Bone marrow (tissue), 2 donors: ENCODE measurements around the gene TLR6.
"Not testable (repeated sequence)": the region's sequence is repeated elsewhere in the genome, so short reads cannot be mapped to it uniquely, and the experiment has no call there.

Experiments used
- DNase-seq, 2 donors: peaks; one replicate each; lab custom pipeline; 2025; lab: John Stamatoyannopoulos, UW

The TLR6 gene

DNA sequence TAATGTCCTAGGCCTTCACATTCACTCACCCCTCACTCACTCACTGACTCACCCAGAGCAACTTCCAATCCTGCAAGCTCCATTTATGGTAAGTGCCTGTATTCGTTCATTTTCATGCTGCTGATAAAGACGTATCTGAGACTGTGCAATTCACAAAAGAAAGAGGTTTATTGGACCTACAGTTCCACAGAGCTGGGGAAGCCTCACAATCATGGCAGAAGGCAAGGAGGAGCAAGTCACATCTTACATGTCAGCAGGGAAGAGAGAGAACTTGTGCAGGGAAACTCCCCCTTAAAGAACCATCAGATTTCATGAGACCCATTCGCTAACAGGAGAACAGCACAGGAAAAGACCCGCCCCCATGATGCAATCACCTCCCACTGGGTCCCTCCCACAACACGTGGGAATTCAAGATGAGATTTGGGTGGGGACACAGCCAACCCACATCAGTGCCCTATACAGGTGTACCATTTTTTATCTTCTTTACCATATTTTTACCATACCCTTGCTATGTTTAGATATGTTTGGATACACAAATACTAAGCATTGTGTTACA is 33.8 kb downstream of the TLR6 start:
- DNase-seq: no peak

DNA sequence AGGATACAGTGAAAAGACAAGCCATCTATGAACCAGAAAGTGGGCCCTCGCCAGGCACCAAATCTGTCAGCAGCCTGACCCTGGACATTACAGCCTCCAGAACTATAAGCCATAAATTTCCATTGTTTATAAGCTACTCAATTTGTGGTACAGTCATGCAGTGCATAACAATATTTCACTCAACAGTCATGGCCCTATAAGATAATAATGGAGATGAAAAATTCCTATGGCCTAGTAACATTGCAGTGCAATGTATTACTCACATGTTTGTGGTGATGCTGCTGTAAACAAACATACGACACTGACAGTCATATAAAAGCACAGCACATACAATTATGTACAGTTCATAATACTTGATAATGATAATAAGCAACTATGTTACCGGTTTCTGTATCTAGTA is 34.9 kb downstream of the TLR6 start:
- no peak for DNase-seq

DNA sequence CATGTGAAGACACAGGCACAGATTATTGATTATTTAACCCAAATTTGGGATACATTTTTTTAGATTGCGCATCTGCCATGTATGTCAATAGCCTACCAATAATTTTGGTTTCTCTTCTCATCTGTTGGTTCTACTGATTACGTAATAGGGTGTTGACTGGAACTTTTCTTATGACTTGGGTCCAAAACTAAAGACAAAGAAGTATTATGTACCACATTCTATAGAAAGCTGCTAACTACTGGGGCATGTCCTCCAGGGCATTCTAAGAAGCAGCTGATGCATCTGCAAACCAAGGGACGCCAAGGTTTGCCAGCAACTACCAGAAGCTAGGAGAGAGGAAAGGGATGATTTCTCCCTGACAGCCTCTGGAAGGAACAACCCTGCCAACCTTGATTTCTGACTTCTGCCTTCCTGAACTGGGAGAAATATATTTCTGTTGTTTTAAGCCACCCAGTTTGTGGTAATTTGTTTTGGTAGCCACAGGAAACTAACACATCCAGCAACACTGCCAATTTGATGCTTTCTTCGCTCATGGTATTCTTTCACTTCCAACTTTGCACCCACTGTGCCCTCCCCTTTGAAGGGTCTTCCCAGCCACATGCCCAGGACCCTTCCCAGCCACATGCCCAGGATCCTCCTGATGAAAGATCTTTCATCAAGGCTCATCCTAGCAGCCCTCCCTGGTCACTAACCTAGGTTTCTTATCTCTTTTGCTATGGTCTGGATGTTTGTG is 36.1 kb downstream of the TLR6 start:
- no peak for DNase-seq

DNA sequence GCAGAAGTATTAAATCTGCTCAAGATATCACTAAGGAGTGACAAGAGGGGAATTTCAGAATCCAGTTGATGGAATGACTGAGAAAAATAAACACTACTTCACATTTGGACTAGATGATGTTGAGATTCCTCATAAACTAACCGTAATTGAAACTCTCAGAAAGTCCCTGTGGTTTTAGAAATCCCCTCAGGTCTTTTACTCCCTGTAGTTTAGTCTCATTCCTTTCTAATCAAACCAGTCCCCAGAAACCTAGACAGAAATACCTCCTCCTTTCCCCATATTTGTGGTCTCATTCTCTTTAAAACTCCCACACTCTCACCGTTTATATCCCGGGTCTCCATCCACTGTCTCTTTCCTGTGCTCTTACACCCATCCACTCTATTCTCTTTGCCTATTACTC is 37.0 kb downstream of the TLR6 start:
- no peak for DNase-seq

DNA sequence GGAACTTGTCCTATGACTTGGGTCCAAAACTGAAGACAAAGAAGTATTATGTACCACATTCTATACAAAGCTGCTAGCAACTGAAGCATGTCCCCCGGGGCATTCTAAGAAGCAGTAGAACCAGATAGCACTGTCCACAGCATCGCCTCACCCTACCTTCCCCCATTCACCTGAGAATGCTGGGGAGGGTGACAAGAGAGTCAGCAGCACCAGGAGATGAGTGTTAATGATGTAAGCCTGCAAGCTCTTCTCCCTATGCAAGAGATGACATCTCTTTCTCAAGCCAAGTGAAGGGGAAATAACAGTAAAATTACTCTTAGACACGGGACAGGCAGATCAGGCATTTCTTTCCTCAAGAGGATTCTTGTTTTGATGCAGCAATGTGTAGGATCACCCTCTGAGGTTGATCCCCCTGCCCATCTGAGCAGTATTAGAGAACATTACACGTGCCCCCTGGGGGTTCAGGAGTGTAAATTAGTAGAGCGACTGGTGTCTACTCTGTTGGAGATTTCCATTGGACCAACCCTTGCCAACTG is 38.1 kb downstream of the TLR6 start:
- DNase-seq: no peak

DNA sequence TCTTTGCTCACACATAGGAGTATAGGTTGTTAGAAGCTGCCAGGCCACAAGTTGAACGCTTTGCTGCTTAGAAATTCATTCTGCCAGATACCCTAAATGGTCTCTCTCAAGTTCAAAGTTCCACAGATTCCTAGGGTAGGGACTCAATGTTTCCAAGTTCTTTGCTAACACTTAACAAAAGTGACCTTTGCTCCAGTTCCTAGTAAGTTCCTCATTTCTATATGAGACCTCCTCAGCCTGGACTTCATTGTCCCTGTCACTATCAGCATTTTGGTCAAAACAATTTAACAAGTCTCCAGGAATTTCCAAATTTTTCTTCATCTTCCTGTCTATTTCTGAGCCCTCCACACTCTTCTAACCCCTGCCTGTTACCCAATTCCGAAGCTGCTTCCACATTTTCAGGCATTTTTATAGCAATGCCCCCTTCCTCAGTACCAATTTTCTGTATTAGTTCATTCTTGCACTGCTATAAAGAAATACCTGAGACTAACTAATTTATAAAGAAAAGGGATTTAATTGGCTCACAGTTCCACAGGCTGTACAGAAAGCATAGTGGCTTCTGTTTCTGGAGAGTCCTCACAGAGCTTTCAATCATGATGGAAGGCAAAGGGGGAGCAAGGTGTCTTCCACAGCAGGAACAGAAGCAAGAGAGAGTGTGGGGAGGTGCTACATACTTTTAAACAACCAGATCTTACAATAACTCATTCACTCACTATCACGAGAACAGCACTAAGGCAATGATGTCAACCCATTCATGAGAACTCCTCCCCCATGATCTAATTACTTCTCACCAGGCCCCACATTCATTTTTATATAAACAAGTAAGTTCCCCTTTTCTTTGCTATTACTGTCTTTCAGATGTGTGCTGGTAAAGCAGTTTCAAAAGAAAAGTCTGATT is 40.5 kb downstream of the TLR6 start:
- DNase-seq: peak in 1 of 2 donors; percentile 95

DNA sequence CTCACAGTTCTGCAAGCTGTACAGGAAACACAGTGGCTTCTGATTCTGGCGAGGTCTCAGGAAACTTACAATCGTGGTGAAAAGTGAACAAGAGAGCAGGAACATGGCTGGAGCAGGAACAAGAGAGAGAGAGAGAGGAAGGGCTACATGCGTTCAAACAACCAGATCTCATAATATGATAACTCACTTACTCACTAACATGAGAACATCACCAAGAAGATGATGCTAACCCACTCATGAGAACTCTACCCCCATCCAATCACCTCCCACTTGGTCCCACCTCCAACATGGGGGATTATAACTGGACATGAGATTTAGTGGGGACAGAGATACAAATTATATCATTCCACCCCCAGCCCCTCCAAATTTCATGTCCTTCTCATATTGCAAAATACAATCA is 42.2 kb downstream of the TLR6 start:
- no peak for DNase-seq

DNA sequence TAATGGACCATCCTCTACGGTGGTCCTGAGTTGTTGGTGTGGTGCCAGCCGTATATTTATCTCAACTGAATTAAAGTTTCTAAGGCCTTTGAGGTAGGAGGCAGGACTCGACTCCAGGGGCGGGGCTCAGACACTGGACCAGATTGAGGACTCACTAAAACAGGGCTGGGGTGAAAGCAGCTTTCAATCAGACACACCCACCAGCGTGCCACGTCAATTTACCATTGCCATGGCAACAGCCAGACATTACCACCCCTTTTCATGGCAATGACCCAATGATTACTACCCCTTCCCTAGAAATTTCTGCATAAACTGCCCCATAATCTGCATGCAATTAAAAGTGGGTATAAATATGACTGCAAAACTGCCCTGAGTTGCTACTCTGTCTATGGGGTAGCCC is 45.3 kb downstream of the TLR6 start:
- no peak for DNase-seq

DNA sequence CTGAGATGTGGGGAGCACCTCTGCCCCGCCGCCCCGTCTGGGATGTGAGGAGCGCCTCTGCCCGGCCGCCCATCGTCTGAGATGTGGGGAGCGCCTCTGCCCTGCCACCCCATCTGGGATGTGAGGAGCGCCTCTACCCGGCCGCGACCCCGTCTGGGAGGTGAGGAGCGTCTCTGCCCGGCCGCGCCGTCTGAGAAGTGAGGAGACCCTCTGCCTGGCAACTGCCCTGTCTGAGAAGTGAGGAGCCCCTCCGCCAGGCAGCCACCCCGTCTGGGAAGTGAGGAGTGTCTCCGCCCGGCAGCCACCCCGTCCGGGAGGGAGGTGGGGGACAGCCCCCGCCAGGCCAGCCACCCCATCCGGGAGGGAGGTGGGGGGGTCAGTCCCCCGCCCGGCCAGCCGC is 49.2 kb downstream of the TLR6 start:
- DNase-seq: not testable (repeated sequence)

DNA sequence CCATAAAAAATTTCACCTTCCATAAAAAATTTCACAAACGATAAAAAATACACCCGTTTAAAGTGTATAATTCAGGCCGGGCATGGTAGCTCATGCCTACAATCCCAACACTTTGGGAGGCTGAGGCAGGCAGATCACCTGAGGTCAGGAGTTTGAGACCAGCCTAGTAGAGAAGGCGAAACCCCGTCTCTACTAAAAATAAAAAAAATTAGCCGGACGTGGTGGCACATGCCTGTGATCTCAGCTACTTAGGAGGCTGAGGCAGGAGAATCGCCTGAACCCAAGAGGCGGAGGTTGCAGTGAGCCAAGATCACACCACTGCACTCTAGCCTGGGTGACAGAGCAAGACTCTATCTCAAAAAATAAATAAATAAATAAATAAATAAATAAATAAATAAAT is 50.4 kb downstream of the TLR6 start:
- not testable (repeated sequence) for DNase-seq

DNA sequence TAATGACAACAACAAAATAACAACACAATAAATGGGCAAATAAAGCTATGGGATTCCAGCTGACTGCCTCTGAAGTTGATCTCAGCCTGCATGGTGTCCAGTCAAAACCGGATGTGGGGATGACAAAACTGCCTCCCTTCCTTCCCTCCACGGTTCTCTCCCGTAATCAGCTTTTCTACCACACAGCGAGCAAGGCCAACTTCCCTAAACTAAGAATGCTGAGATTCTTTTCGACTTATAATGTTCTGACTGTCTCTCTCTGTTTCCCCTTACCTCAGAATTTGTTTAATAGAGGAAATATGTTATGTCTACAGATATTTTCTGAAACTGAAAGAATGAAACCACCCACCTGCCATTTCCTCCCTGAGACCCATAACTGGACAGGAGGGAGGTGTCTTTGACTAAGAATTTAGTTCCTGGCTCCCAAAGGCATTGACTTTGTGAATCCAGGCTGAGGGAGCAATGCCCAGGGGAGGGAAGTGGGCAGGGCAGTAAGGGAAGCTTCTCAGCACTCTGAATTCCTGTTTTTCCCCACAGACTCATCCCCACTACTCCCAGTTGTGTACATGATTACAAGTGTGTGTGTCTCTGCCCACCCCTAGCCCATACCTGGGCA is 51.0 kb downstream of the TLR6 start:
- peak in 1 of 2 donors; percentile 86 for DNase-seq

DNA sequence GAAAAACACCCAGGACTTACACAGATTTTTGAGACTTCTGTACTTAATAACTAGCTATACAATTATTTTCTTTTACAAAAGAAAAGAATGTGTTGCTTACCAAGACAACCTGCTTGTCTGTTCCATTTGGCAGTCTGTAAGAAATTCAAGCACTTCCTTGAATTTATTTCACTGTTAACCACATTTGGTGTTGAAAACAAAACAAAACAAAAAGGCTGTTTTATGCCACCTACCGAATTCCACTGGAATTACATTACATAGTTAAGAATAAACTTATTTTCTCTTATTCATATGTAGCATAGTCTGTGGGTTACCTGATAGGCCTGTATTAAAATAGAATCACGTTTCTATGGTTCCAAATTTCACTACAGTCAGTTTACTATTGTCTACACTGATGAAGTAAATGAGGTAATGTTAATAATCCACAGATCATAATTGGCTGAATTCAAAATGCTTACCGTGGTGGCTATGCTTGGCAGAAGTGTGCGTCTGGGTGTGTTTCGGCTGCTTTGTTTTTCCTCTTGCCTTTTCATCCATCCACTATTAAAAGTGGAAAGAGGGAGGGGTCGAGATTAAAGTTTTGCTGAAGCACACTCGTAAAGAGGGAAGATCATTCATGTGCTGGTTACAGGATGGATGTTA is 51.8 kb downstream of the TLR6 start, which contains the start of gene TLR1:
TSS of gene TLR1 (minus strand) at position 138 of the 642 bp plus-strand sequence. CDS start 5,960 bp downstream, outside the sequence.
- peak in 1 of 2 donors; percentile 74 for DNase-seq

DNA sequence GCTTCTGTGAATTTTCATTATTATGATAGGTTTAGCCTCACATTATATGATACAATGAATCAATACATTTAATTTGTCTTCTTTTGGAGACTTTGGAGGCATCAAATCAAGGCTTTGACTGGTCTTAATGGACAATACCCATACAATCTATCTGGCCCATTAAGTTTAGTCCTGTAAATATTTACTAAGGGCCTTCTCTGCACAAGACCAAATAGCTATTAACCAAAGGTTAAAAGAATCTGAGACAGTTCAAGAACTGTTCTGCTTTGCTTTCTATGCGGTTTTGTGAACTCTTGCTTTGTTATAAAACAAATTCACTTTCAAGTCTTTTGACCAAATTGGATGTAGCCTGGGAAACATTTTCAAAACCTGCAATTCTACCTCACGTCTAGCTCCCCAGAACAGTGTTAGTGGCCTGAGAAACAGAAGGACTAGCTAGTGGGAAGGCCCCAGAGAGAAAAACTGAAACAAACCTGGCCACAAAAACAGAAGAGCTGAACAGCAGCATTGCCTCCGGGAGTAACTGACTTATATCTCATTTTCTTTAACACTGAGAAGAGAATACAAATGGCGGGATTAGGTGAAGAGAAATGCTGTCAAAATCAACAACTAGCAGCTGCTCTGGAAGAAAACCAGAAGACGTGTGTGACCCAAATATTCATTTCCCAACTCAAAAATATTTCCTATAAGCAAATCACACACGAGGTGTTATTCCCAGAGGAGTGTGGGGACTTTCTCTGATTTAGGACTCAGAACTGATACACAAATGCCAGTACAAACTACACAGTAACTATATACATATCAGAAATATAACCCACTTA is 52.6 kb downstream of the TLR6 start:
- peak in 1 of 2 donors; percentile 46 for DNase-seq

DNA sequence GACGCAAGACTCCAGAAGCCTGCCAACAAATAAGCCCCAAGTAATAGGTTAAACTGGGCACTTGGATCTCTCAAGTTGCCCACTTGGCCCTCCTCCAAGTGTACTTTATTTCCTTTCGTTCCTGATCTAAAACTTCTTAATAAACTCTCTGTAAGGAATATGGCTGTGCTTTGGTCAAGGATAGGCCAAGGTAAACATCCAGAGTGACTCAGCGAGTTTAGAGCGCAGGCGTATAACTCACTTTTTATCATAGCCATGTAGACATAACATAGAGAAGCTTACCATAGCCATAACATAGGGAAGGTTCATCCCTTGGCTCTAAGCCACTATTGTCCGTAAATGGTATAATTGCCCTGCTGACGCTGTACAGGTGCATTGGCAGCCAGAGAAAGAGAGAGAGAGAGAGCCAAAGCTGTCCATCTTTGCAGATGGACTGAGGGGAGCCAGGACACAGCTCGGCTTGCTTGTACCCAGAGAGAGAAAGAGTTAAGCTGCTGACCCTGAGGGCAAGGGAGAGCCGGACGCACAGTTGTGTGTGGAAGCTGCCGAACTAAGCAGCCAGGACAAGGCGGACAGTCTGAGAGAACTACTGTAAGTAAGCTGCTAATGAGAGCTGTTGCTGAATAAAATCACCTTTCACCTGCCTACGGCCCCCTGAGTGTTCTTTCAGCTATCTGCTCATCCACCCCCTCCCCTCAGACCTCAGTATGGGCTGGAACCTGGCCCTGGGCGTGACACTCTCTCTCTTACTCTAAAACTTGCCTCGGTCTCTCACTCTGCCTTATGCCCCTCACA is 53.9 kb downstream of the TLR6 start:
- DNase-seq: no peak

DNA sequence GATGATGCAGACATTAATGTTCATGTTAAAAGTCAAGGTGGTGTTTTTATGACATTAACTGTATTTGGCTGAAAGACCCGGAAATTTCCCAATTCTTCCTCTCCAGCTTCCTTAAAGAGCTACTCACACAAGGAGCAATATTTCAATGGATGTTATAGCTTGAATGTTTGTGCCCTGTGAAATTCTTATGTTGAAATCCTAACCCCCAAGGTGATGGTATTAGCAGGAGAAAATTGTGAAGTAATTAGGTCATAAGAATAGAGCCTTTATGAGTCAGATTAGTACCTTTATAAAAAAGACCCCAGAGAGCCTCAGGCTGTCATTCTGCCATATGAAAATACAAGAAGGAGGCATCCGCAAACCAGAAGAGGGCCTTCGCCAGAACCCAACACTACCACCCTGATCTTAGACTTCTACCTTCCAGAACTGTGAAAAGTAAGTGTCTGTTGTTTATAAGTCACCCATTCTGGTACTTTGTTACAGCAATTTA is 55.6 kb downstream of the TLR6 start:
- DNase-seq: no peak

DNA sequence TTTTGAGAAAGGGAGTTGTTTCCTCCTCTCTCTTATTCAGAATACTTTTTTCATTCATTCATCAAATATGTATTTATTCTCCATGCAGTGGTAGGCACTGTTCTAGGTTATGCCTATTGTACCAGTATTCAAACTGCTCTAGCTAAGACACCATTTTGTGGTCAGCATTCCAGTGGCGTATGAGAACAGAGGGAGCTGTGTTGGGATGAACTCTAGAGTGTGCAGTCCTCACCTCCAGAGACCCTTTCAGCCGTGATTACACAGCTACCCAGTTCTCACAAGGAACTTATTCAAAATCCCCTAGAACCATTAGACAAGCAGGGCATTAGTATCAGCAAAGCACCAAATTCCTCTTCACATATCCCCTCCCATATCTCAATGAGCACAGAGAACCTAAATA is 56.3 kb downstream of the TLR6 start:
- DNase-seq: no peak

DNA sequence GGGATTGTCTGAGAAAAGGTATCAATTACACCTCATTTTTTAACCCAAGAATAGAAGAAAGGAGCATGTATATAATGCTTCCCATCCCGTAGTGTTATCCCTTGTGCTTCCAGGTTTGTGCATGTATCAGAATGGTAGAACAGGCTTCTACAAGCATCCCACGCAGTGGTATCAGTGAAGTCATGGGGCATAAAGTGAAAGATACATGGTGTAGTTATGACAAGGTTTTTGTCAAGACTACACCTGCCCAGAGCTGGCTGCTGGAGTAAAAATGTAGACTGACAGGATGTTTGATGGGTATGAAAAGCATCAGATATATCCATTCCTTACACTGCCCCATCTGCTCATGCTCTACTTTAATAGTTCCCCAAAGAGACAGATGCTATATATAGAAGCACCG is 61.5 kb downstream of the TLR6 start:
- DNase-seq: no peak

DNA sequence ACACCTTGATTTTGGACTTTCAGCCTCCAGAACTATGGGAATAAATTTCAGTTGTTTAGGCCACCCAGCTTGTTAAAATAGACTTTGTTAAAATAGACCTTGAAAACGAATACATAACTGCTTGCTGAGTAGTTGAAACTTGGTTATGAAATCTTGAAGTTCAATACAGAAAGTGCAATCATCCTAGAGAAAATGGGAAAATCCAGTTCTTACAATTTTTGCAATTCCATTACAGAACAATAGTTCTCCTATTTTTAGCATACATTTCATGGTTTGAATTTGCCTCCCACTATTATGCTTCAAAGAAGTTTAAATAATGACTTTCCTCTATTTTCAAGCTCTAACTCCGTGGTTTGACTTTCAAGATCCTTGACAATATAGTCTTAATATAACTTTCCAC is 62.6 kb downstream of the TLR6 start:
- no peak for DNase-seq

DNA sequence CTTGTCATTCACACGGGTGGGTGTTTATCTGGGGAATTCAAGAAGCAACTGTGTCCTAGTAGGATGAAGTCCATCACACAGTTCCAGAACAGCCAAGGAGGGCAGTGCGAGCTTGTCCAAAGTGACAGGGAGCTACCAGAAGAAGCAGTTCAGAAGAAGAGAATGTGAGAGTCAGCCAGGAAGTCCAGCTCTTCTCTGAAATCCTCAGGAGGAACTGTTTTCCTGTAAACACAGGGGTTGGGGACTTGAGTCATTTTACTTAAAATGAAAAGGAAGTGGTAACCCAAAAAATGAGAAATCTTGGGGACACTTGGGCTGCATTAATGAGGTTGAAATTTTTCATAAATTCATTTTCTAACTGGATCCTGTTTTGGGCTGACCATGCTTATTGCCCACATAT is 65.6 kb downstream of the TLR6 start:
- peak in 1 of 2 donors; percentile 73 for DNase-seq

DNA sequence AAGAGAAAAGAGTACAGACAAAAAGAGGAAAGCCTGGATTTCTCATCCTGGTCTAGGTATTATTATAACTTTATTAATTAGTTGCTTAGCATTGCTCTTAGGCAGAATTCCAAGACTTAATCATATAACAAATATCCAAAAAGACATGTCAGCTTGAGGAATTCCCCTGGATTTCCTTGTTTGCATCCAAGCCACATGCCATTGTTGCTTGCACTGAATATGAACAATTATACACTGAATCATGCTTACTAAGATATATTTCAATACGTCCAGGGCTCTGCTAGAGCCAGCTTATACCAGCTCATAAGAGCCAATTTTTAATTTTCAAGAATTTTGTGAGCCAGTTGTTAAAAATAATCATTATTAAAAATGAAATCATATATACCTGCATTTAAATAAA is 68.3 kb downstream of the TLR6 start:
- DNase-seq: no peak
